Retinal pigment epithelial cell (primary cell): Measurements from ENCODE around the gene CD82.
"Not testable (repeated sequence)": the region's sequence is repeated elsewhere in the genome, so short reads cannot be mapped to it uniquely, and the experiment has no call there.

Experiments used
- DNase-seq: peaks from one replicate; pipeline ENCODE4 v3.0.0-alpha.2; 2010; ENCODE audit warnings: low read depth
- H3K4me3 ChIP-seq: 2 replicates; pipeline ENCODE4 v1.5.1; 2011; ENCODE audit warnings: mild to moderate bottlenecking, low read length, control low read depth, moderate library complexity
- TF ChIP-seq, protein P1 (sequence below): conservative IDR thresholded peaks from 2 replicates; pipeline ENCODE4 v1.5.1; 2011; ENCODE audit warnings: low read depth, low read length, control low read depth, inconsistent platforms

The CD82 gene

DNA sequence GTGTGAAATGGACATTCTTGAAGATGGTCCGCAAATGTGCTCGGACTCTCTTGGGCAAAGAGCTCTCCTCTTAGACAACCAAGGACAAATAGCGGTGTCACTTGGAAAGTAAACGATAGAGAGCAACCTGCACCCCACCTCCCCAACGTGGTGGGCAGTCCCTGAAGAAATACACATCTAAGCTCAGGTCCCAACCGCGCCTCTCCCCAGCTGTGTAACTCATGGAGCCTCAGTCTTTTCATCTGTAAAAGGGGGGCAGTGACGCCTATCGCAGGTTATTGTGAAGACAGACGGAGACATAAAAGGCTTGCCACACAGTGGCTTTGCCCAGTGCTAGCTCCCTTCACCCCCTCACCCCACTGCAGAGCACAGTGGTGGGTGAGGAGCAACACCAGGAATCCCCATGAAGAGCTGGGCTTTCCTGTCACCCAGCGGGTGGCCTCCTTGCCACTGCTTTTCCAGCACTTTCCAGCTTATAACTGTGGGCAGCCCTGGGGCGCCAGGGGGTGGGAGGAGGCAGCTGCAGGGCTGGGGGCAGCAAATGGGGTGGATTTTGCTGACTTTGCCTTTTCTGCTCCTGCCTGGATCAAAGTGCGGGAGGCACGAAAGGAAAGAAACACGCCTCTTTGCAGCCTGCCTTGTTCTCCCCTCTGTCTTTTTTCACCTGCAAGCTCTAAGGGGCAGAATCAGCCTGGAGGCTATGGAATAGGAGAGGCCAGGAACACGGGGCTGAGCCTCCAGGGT, 87.6 kb downstream of the CD82 start:
- TF ChIP-seq, protein P1, sequence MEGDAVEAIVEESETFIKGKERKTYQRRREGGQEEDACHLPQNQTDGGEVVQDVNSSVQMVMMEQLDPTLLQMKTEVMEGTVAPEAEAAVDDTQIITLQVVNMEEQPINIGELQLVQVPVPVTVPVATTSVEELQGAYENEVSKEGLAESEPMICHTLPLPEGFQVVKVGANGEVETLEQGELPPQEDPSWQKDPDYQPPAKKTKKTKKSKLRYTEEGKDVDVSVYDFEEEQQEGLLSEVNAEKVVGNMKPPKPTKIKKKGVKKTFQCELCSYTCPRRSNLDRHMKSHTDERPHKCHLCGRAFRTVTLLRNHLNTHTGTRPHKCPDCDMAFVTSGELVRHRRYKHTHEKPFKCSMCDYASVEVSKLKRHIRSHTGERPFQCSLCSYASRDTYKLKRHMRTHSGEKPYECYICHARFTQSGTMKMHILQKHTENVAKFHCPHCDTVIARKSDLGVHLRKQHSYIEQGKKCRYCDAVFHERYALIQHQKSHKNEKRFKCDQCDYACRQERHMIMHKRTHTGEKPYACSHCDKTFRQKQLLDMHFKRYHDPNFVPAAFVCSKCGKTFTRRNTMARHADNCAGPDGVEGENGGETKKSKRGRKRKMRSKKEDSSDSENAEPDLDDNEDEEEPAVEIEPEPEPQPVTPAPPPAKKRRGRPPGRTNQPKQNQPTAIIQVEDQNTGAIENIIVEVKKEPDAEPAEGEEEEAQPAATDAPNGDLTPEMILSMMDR, result no peak
- H3K4me3 ChIP-seq, result no peak overlapping the region
- no peak for DNase-seq

DNA sequence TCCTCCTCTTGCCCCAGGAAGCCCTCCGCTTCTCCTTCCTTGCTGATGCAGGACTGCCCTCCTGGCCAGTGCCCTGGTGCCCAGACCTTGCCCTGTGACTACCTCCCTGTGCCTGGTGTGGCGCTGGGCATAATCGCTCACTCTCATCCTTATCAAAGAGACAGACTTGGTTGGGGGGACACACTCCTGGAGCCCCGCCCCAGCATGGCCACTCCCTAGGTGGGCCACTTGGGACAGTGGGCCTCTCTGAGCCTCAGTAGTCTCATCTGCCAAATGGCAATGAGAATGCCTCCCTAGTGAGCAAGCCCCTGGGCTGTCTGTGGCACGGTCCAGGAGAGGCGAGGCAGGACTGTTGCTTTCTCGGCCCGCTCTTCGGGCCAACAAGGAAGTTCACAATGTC, 88.6 kb downstream of the CD82 start:
- TF ChIP-seq, protein P1, result no peak
- no peak for DNase-seq
- H3K4me3 ChIP-seq, result no peak overlapping the region

- H3K4me3 ChIP-seq, result no peak overlapping the region
- TF ChIP-seq, protein P1, result no peak
- DNase-seq, result no peak
These were observed 89.1 kb downstream of the CD82 start for GRCh38 chr11:44654596-44654995.

DNA sequence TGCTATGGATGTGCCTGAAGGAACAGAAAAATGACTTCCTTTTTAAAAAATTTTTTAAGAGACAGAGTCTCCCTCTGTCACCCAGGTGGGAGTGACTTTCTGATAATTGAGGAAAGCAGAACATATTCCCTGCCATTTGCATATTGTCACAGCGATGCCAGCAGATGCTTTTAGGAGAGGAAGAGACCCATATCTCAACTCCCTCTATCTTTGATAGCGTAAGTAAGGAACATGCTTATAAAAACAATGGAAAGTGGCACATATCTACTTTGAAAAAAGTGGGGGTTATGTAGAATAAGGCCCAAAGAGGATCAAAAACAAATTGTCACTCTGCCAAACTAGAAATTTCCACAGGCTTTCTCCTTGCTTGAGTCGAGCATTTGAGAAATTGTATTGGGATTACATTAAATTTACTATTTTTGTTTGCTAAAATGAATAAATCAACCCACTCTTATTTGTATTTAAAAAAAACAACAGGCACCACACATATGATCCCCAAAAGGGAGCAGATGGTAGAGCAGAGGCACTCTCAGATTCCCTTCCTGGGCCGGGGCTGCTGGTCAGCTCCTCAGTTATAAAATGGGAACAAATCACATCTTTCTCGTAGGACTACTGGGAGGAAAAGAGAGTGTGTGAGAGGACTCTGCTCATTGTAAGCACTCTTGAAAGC, 92.5 kb downstream of the CD82 start:
- no peak overlapping the region for H3K4me3 ChIP-seq
- DNase-seq, result no peak
- TF ChIP-seq, protein P1, result no peak

GRCh38 chr11:44658506-44658850, 93.0 kb downstream of the CD82 start:
- H3K4me3 ChIP-seq, result no peak overlapping the region
- no peak for DNase-seq
- TF ChIP-seq, protein P1, result peak; percentile 48

- DNase-seq, result no peak
- H3K4me3 ChIP-seq, result no peak overlapping the region
- TF ChIP-seq, protein P1, result no peak
These were observed 94.2 kb downstream of the CD82 start for GRCh38 chr11:44659641-44660040.

- DNase-seq, H3K4me3 ChIP-seq: not testable (repeated sequence)
These were observed 95.1 kb downstream of the CD82 start for GRCh38 chr11:44660535-44660934.
